ENCODE data around the gene IFT81. TPM values are rescaled to one million over a fixed set of nuclear protein-coding genes. Genes with fewer than 3 reads are reported as not detected.
"Not testable (repeated sequence)": the region's sequence is repeated elsewhere in the genome, so short reads cannot be mapped to it uniquely, and the experiment has no call there.

Gene IFT81
- polyA plus RNA-seq, 1 of the 3 experiments (the other 2 are of a cell fraction), result 7.9 TPM

DNA sequence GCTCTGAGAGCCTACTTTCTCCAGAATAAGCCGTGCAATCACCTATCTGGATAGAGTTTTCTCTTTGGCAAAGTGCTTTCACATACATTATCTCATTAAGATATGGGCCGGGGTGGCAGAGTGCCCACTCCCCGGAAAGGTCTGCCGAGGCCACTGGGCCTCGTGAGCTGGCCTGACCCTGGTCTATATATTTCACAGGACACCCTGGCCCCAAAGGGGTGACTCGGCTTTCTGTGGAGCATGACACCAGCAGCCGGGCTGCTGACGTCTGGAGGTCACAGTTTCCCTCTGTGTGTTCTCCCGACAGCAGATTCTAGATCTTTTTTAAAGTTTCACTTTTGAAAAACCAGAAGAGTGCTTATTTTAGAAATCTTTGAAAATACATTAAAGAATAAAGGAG lies 129.0 kb downstream of the IFT81 start:
- H3K9ac ChIP-seq, result peak overlapping the region; percentile 44; the same call in 1 of the 2 replicates
- no peaks in the 10 kb centered on the region for H3F3A ChIP-seq (replicated peaks; ENCODE audit: insufficient read depth)
- no peaks in the 10 kb centered on the region for H3K9me3 ChIP-seq
- DNase-seq, result peak; percentile 59
- peak overlapping the region; percentile 34; the same call in 1 of the 2 replicates for H3K4me2 ChIP-seq
- H2AFZ ChIP-seq (ENCODE audit: low read depth), result peak overlapping the region; percentile 81; the same call in 1 of the 2 replicates
- ChIA-PET CTCF (interaction anchor here (0.6 kb wide), 1 partner anchor 158 kb away, joined by 3 read pairs; no protein-coding TSS in a partner anchor), POLR2A (interaction anchor here (0.9 kb wide), 1 partner anchor 17 kb away, joined by 3 read pairs; no protein-coding TSS in a partner anchor)
- H4K20me1 ChIP-seq (ENCODE audit: insufficient read depth), result no peaks in the 10 kb centered on the region
- no peaks in the 10 kb centered on the region for H3K36me3 ChIP-seq (replicated peaks in 1 of 2; ENCODE audit: control insufficient read depth in 1 of 2, insufficient read depth in 2 of 2, low read length in 1 of 2)
- H3K27me3 ChIP-seq (ENCODE audit: insufficient read depth), result no peaks in the 10 kb centered on the region
- no peaks in the 10 kb centered on the region for H3K9me2 ChIP-seq
- peaks cover 7 to 10% of the 10 kb centered on the region in 2 experiments; a peak in 2 of 4 replicates for H3K4me1 ChIP-seq (ENCODE audit: control insufficient read depth in 1 of 2, insufficient read depth in 2 of 2, low read depth in 1 of 2, low read length in 1 of 2)
- TF ChIP-seq MEF2A (IDR thresholded peaks at IDR 0.05; ENCODE audit: borderline replicate concordance, low read depth) (no peak), RCOR1 (IDR thresholded peaks at IDR 0.05; ENCODE audit: low read length) (no peak)
- TF ChIP-seq, protein P1, sequence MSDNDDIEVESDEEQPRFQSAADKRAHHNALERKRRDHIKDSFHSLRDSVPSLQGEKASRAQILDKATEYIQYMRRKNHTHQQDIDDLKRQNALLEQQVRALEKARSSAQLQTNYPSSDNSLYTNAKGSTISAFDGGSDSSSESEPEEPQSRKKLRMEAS (IDR thresholded peaks at IDR 0.05; ENCODE audit: low read depth), result no peak
- H3K27ac ChIP-seq (ENCODE audit: low read depth in 2 of 2, low read length in 1 of 2), result no peak overlapping the region
- WGBS (ENCODE audit: low lambda C conversion rate), result 41% methylated on average over 9 of the region's 9 CpGs
- H3K4me3 ChIP-seq (ENCODE audit: low read depth in 2 of 2, low read length in 1 of 2), result no peak overlapping the region
- H3K79me2 ChIP-seq (ENCODE audit: insufficient read depth), result no peaks in the 10 kb centered on the region

GRCh38 chr12:110254971-110255540 lies 130.9 kb downstream of the IFT81 start:
- H3K36me3 ChIP-seq (replicated peaks in 1 of 2; ENCODE audit: control insufficient read depth in 1 of 2, insufficient read depth in 2 of 2, low read length in 1 of 2), result no peaks in the 10 kb centered on the region
- H2AFZ ChIP-seq (ENCODE audit: low read depth), result no peak overlapping the region
- no peak overlapping the region for H3K27ac ChIP-seq (ENCODE audit: low read depth in 2 of 2, low read length in 1 of 2)
- no peak for DNase-seq
- H3K9me3 ChIP-seq, result no peaks in the 10 kb centered on the region
- no peaks in the 10 kb centered on the region for H3F3A ChIP-seq (replicated peaks; ENCODE audit: insufficient read depth)
- ChIA-PET CTCF (no interaction called here), POLR2A (interaction anchor here (1.0 kb wide), 1 partner anchor 25 kb away, joined by 3 read pairs; no protein-coding TSS in a partner anchor)
- H3K4me2 ChIP-seq, result no peak overlapping the region
- H3K9ac ChIP-seq, result no peak overlapping the region
- no peaks in the 10 kb centered on the region for H3K9me2 ChIP-seq
- peaks cover 7 to 10% of the 10 kb centered on the region in 2 experiments; a peak in 2 of 4 replicates for H3K4me1 ChIP-seq (ENCODE audit: control insufficient read depth in 1 of 2, insufficient read depth in 2 of 2, low read depth in 1 of 2, low read length in 1 of 2)
- TF ChIP-seq MEF2A (IDR thresholded peaks at IDR 0.05; ENCODE audit: borderline replicate concordance, low read depth) (no peak), REST (IDR thresholded peaks at IDR 0.05; ENCODE audit: low read depth, low read length) (no peak), USF2 (IDR thresholded peaks at IDR 0.05; ENCODE audit: borderline replicate concordance, low read depth, low read length) (no peak), MXI1 (IDR thresholded peaks at IDR 0.05; ENCODE audit: low read depth, low read length) (no peak), POLR2AphosphoS5 (IDR thresholded peaks at IDR 0.05; ENCODE audit: low read depth, low read length) (no peak), TEAD4 (IDR thresholded peaks at IDR 0.05; ENCODE audit: borderline replicate concordance, insufficient read depth) (no peak), GATA2 (CRISPR knock-in tag; IDR thresholded peaks at IDR 0.05) (no peak), NRF1 (IDR thresholded peaks at IDR 0.05; ENCODE audit: low read depth, low read length) (no peak), EZH2phosphoT487 (IDR thresholded peaks at IDR 0.05; ENCODE audit: borderline replicate concordance, low read depth) (no peak)
- H3K4me3 ChIP-seq (ENCODE audit: low read depth in 2 of 2, low read length in 1 of 2), result no peak overlapping the region
- H3K79me2 ChIP-seq (ENCODE audit: insufficient read depth), result no peaks in the 10 kb centered on the region
- no peaks in the 10 kb centered on the region for H4K20me1 ChIP-seq (ENCODE audit: insufficient read depth)
- H3K27me3 ChIP-seq (ENCODE audit: insufficient read depth), result no peaks in the 10 kb centered on the region
- 98% methylated on average over 6 of the region's 6 CpGs for WGBS (ENCODE audit: low lambda C conversion rate)

DNA sequence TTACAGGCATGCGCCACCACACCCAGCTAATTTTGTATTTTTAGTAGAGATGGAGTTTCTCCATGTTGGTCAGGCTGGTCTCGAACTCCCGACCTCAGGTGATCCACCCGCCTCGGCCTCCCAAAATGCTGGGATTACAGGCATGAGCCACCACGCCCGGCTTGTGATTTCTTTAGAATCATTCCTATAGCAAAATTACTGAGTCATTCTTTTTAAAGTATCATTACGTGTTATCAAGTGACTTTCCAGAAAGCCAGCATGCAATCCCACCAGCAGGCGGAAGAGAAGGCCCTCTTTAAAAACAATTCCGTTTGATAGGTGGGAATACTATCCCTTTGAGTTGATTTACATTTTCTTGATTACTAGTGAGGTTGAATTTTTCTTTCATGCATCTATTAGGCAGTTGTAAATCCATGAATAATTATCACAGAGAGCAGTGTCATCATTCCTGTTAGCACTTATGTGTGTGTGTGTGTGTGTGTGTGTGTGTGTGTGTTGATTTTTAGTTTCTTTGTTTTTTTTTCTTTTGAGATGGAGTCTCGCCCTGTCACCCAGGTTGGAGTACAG lies 131.8 kb downstream of the IFT81 start:
- DNase-seq; H3K9me2 ChIP-seq; H3K79me2 ChIP-seq (ENCODE audit: insufficient read depth); H3K27ac ChIP-seq (ENCODE audit: low read depth in 2 of 2, low read length in 1 of 2); H3K4me2 ChIP-seq; H3F3A ChIP-seq (replicated peaks; ENCODE audit: insufficient read depth); H3K4me1 ChIP-seq (ENCODE audit: control insufficient read depth in 1 of 2, insufficient read depth in 2 of 2, low read depth in 1 of 2, low read length in 1 of 2); POLR2A ChIA-PET; H3K4me3 ChIP-seq (ENCODE audit: low read depth in 2 of 2, low read length in 1 of 2); H3K9me3 ChIP-seq; H2AFZ ChIP-seq (ENCODE audit: low read depth); H3K36me3 ChIP-seq (replicated peaks in 1 of 2; ENCODE audit: control insufficient read depth in 1 of 2, insufficient read depth in 2 of 2, low read length in 1 of 2); H3K27me3 ChIP-seq (ENCODE audit: insufficient read depth); H3K9ac ChIP-seq; H4K20me1 ChIP-seq (ENCODE audit: insufficient read depth): not testable (repeated sequence)
- CTCF ChIA-PET, result interaction anchor here (0.8 kb wide), 1 partner anchor 76 kb away, joined by 4 read pairs; no protein-coding TSS in a partner anchor
- 96% methylated on average over 10 of the region's 11 CpGs for WGBS (ENCODE audit: low lambda C conversion rate)
